HUDEP-2 (cell line): ENCODE data around the gene DENND1A.
"Not testable (repeated sequence)": the region's sequence is repeated elsewhere in the genome, so short reads cannot be mapped to it uniquely, and the experiment has no call there.

Source experiments
- DNase-seq, 76 experiments: peaks; one replicate each; lab custom pipeline; 2025; ENCODE audit not compliant: unreplicated experiment in 76 of 76; lab: John Stamatoyannopoulos, UW

The DENND1A gene

DNA sequence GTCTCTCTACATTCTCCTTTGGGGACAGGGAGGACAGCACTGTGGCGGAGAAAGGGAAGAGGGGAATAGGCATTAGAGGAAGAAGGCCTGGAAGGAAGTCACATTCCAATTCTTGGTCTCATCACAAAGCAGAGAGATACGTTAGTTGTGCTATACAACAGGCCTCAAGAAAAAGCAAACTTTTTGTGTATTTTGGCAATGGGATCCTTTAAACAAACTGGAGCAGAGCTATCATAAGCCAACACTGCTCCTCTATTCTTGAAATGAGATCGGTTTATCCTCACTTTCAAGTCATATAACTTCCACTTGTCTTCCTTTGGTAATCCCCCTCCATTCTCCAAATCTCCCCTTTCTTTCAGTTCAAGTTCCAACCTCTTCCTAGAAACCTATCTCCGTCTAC is 6.5 kb downstream of the DENND1A start:
- no peak for DNase-seq

DNA sequence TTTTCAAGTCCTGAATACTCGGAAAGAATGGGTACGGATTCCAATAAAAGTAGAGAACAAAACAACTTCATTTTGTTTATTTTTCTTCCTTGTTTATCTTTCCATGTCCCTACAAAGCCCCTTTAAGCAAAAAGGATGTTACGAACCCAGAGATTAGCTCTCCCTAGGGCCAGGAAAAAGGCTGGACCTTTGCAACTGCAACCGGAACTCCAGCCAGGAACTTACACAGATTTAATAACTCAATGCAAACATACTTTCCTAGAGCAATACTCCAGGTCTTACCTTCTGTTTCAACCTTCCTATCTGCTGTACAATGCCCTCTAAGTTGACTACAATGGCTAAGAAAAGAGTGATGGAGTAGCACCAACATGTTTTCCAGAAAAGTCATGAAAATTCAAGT is 7.0 kb downstream of the DENND1A start:
- DNase-seq = no peak

DNA sequence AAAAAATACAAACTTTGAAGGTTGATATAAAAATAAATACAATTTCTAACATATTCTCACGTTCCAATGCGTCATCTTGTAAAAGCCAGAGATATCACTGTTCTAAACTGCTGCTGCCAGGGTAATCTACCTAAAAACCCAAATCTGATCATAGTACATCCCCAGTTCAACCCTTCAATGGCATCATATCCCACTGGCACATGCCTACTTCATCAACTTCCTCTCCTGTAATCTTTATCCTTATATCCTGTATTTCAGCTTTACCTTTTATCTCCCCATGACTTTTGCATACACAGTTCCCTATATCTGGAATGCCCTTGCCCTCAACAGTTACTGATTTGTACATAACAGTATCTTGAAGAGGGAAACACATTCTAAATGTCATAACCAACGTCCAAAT is 7.5 kb downstream of the DENND1A start:
- no peak for DNase-seq

DNA sequence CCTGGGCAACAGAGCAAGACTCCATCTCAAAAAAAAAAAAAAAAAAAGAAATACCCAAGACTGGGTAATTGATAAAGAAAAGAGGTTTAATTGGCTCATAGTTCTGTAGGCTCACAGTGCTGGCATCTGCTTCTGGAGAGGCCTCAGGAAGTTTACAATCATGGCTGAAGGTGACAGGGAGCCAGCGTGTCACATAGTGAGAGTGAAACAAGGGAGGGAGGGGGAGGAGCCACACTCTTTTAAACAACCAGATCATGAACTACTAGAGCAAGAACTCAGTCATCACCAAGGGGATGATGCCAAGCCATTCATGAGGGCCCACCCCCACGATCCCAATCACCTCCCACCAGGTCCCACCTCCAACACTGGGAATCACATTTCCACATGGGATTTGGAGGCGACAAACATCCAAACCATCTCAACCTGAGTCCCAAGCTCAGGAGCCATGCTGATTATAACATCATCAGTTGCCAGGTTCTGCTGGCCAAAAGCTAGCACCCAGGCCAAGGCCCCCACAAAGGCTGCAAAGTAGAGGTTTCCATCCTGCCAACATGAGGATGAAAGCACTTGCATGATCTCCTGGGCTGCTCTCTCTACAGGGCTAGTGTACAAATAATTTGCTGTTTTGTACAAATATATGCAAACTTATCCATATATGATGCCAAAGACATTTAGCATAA is 15.3 kb downstream of the DENND1A start:
- DNase-seq = no peak

DNA sequence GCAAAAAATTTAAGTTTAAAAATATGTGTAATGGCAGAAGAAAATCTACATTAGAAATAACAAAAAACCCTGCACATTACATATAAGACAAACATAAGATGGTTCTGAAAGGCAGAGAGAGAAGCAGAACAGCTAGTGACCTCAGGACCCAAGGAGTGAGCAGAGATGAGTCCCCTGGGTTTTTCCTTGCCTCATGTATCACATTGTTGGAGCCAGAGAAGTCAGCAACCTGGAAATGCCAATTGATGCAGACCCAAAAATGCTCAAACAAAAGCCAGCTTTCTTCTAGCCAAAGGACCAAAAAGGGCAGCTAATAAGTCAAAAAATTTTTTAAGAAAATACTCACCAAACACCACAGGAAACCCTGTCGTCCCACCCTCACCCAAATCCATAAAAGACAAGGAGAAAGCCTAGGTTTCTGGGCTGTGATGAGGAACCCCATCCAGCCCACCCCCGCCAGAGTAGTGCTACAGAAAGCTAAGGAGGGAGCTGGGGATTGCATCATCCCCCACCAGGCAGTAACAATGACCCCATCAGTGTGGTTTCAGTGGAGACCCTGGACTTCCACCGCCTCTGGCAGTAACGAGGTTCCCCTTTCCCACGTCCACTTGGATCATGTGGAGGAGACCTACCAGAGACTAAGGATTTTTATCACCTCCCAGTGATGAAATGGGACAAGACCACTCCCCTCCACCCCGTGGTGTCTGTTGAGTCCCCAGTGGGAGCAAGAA is 17.6 kb downstream of the DENND1A start:
- DNase-seq = no peak

DNA sequence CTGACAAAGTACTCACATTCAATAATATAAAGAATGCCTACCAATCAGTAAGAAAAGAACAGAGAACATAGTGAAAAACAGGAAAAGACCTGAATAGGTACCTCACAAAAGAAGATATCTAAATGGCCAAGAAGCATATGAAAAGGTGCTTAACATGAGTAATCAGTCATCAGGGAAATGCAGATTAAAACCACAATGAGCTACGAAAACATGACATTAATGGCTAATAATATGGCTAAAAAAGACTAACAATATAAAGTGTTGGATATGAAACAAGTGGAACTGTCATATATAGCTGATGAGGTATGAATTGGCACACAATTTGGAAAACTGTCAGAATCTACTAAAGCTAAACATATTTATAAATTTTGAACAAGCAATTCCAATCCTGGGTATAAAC is 18.9 kb downstream of the DENND1A start:
- DNase-seq = no peak

DNA sequence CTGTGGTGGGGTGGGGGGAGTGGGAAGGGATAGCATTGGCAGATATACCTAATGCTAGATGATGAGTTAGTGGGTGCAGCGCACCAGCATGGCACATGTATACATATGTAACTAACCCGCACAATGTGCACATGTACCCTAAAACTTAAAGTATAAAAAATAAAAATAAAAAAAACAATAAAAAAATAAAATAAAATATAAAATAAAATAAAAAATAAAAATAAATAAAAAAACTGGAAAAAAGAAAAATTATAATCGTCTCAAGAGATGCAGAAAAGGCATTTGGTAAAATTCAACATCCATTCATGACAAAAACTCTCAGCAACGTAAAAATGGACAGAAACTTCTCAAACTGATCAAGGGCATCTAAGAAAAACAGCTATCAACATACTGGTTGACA is 20.7 kb downstream of the DENND1A start:
- not testable (repeated sequence) for DNase-seq

DNA sequence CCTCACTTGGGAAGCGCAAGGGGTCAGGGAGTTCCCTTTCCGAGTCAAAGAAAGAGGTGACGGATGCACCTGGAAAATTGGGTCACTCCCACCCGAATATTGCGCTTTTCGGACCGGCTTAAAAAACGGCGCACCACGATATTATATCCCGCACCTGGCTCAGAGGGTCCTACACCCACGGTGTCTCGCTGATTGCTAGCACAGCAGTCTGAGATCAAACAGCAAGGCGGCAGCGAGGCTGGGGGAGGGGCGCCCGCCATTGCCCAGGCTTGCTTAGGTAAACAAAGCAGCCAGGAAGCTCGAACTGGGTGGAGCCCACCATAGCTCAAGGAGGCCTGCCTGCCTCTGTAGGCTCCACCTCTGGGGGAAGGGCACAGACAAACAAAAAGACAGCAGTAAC is 26.4 kb downstream of the DENND1A start:
- not testable (repeated sequence) for DNase-seq

DNA sequence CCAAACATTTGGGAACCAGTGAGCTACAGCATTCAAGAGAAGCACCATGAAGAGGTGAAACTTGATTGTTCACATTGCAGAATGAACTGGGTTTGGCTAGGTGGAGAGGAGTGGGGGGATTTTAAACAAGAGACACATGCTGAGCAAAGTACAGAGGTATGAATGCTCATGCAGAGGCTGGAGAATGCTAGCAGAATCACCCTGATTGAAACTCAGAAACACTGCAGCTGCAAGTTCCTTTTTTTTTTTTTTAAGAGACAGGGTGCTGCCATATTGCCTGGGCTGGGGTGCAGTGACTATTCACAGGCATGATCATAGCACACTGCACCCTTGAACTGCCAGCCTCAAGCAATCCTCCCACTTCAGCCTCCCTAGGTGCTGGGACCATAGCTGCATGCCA is 35.1 kb downstream of the DENND1A start:
- no peak for DNase-seq

DNA sequence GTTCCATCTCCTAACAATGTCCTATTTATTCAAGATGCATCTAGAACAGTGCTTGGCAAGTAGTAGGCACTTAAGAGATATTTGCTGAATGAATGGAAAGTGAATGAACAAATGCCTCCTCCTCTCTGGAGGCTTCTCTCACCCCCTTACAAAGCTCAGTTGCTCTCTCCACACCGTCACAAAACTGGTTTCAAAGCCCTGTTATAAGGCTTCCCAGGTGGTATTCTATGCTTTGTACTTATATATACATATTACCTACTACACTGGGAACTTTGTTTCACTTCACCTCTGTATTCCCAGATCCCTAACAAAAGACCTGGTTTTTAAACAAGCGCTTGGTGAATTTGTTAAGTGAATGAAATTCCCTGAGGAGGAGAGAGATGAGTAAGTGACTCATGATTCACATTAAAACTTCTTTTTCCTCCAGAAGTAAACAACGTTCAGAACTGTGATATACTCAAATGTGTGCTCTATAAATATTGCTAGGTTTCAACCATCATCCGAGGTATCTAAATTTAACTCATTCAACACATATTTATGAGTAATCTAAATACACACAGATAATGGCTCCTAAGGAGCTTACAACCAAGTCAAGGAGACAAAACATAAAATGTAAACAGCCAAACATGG is 36.0 kb downstream of the DENND1A start:
- DNase-seq = no peak

DNA sequence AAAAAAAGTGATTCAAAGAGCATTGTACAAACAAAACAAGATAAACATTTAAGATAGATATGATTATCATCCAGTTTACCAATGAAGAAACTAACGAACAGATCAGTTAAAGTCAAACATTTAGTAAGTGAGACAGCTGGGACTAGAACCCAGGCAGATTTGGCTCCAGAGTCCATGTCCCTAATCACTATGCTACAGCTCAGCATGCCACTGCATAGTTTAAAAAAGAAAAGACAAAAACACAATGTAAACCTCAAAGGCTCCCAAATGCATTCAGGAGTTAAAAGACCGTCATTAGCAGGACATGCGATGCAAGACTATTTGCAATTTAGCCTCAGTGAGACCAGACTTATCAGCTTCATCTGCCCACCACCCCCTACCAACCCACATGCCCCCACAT is 36.8 kb downstream of the DENND1A start:
- no peak for DNase-seq

DNA sequence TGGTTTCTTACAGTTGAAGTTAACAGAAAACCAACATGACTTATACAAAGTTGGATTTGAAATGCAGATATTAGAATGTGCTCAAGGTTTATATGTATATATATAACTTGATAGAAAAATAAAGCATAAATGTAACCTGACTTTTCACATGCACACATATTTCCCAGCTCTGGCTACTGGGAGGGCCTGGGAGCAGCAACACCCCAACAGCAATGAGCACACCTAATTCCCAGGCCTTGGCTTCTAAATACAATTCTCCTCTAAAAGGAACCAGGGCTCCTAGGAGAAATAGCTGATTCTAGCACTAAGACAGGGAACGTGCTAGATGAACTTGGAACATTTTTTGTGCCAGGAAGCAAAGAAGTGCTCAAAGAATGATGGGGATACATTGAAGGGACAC is 42.1 kb downstream of the DENND1A start:
- no peak for DNase-seq

DNA sequence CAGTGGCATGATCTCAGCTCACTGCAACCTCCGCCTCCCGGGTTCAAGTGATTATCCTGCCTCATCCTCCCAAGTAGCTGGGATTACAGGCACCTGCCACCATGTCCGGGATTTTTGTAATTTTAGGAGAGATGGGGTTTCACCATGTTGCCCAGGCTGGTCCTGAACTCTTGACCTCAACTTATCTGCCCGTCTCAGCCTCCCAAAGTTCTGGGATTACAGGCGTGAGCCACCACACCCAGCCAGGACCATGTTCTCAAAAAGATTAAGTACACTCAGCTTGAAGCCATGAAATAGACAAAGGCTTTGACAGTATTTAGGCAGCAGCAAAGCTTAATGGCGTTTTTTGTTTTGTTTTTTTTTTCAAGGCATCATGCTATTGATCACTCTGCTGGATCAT is 44.1 kb downstream of the DENND1A start:
- peak in 1 of 76 experiments; percentile 2 for DNase-seq

DNA sequence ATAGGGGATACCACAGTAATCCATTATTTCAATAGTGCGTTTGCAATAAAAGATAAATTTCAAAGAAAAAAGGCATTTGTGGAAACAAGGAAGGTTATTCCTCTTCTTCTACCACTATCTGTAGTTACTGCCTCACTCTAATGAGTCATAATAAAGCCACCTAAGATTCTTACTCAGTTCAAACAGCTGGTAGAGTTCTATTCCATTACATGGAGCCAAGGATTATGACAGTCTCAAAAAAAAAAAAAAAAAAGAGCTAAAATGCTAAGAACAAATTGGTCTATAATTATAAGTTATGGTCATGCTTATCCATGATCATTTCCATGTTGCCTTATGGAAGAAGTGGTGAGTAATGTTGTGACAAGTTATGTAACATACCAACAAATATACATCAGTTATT is 46.3 kb downstream of the DENND1A start:
- DNase-seq = no peak

DNA sequence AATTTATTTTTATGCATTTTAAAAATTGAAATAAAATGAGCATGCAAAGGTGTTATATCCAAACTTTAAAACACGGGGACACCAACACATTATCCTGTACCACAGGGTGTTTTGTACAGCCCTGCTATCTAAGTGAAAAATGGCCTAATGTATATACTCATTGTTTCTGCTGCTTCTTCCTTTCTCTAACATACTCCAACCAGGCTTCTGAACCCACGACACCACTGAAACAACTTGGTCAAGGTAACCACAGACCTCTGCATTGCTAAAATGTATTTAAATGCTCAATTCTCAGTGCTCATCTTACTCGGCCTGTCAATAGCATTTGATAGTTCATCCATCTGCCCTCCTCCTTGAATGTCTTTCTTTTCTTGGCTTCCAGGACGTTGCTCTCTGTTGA is 48.3 kb downstream of the DENND1A start:
- DNase-seq = no peak

DNA sequence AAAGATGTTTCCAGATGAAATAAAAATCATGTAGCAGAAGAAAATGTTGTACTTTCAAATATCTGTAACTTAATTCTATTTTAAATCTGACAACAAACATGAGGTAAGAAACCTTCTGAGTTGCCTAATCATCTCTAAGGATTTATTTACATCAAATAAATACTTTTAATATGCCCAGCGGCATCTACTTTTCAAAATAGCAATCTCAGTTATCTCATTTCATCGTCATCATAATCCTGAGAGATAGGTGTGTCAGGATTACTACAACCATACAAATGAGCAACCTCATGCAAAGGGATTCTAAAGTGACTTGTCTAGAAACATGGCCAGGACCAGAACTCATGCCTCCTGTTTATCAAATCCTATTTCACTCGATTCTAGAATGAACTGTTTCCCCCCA is 49.5 kb downstream of the DENND1A start:
- no peak for DNase-seq

DNA sequence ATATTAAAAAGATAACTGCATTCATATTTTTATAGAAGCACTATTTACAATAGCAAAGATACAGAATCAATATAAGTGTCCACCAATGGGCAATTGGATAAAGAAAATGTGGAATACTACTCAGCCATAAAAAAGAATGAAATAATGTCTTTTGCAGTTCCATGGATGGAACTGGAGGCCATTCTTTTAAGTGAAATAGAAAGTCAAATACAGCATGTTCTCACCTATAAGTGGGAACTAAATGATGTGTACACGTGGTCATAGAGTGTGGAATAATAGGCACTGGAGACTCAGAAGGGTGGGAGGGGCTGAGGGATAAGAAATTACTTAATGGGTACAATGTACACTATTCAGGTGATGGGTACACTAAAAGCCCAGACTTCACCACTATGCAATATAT is 53.2 kb downstream of the DENND1A start:
- DNase-seq = no peak

DNA sequence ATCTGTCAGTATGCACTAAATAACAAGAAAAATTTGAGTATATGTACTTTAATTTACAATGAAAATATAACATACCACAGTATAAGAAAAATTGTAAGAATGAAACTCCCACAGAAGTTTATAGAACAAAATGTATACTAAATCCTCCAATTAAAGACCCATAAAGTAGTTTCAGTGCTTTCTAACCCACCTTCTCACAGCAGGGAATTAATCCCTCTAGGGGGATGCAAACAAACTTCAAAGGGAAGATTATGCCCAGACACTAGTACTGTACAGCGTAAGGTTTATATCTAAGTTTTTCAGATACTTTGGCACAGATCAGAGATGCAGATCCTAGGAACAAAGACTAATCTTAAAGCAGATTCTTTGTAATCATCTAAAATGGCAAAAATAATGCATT is 57.2 kb downstream of the DENND1A start:
- DNase-seq = no peak

DNA sequence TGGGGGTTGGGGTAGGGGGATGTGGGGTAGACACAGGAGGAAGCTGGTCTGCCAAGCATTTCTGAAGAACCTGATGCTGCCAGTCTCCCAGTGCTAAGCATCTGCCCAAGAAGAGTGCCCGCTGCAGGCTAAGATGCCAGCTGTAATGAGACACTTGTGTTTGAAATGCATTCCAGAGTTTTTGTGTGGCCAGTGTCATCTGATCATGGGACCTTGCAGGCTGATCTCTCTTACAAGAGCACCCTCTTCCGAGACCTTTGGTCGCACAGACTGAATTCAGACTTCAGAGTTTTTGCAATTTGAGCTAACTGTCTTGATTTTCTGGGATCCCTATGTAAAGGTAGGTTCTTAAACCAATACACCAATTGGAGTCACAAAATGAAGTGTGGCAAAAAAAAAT is 58.1 kb downstream of the DENND1A start:
- DNase-seq = no peak

DNA sequence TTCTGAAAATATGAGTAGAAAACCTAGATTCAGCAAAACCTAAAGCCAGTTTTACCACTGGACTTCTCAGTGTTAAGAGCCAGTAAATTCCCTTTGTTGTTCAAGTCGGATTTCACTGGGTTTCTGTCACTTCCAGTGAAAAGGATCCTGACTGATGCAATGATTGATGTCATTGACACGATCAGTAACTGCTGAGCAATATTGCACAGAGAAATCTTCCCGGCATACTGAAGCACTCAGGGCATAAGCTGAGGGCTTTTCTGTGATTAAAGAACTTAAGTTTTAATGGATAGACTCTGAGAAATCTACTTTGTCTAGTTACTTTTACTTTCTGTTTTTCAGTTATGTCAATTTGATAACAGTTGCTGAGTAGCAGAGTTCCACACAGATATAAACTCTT is 61.9 kb downstream of the DENND1A start:
- DNase-seq = no peak

DNA sequence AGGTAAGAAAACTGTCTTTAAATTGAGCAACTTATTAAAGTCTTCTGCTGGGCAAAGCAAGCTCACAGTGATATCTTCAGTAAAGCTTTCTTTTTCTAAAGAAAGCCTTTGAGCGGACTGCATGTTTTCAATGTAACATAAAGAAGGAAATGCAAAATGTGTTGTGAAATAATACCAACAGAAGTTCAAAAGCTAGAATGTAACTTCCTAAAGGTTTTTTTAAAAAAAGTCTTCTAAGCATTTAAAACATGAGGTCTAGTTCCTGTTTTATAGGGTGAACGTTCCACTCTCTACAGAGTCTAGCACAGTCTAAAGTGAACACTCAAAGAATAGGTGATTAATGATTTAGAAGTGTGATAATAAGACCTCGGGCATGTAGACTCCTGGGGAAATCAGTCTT is 62.9 kb downstream of the DENND1A start:
- DNase-seq = no peak

DNA sequence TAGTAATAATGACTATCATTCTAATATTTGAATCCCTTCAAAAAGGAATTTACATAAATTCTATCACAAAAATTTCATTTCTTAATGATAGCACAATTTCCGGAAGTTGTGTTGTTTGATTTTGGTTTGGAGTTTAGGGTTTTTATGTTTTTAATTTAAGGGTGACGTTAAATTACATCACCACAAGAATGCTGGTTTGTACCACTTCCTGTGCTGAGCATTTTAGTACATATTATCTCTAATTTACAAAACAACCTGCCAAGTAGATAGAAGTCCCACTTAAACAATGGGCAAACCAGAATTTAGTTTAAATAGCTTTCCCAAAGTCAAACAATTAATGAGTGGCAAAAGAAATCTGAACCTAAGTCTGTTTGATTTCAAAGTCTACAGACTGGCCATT is 63.4 kb downstream of the DENND1A start:
- DNase-seq = no peak
